Activated CD8-positive, alpha-beta memory T cell treated with anti-CD3 and anti-CD28 coated beads for 4 hours (primary cell): ENCODE measurements around the gene RIMS1.

ENCODE experiments used
- DNase-seq, 2 donors: peaks; one replicate each; pipeline ENCODE4 v3.0.0-alpha.2; 2020; ENCODE audit warnings: low read depth in 2 of 2

Gene RIMS1

DNA sequence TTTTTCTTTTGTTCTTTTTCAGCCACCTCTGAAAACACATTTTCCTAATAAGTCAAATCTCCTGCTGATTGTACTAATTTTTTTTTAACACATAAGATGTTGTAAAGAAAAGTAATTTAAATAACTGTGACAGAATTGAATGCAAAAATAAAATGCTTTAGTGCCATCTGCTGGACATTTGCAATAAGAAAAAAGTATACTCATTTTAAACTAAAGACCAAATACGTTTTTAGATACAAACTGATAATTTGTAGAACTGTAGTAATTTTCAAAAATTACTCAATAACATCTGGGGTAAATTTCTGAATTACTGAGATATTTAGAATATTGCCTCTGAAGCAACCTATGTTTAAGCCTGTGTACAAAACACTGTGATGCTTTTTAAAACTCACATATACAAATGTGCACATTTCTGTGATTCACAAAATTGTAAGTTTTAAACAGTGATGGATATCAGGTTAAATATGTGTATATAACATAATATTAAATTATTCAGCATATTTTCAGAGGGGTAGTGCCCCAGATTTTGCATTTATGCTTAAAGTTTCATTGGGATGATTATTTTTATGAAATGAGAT, 198.7 kb downstream of the RIMS1 start:
- no peak for DNase-seq

DNA sequence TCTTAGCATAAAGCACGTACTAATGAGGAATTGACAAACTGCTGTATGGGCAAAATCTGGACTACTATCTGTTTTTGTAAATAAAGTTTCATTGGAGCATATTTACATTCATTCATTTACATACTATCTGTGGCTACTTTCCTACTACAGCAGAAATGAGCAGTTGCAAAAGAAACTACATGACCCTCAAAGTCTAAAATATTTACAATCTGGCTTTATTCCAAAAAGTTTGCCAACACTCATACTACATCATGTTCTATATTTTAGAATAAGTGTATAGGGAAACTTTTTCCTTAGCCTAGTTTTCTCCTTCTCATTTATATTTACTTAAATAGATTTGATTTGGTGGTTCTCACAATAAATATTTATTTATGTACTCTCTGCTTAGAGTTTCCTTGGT, 208.2 kb downstream of the RIMS1 start:
- no peak for DNase-seq

DNA sequence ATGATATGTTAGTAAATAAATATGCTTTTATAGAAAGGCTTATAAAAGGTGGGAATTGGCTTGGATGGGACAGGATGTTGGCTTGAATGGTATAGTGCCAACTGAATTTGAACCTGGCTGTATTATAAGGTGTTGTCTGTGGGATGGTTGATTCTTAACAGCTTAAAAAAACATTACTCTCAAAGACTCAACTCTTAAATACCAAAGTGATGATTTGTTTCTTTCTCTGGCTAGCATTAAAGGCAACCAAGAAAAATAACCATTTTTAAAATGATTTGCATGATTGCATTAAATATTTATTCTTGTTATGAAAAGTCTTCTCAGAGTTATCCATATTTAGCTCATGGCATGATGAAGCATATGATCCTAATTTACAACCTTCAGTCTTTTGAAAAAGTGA, 216.2 kb downstream of the RIMS1 start:
- DNase-seq: no peak

DNA sequence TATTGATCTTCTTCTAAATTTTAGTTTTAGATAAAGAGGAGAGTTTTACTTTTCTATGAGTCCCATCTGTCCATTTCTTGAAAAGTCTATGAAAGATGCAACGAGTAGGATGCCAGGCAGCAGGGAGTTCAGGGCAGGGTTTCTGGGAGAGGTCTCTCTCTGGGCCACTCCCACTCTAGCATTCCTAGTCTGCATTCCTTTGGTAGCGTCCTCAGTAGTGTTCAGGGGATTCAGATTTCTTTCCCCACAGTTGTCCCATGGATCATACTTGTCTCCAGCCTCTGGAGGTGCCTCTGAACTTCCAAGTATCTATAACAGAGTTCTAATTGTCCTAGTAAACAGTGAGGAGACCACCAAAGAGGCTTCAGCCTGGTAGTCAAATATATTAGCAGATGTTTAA, 225.3 kb downstream of the RIMS1 start:
- no peak for DNase-seq

DNA sequence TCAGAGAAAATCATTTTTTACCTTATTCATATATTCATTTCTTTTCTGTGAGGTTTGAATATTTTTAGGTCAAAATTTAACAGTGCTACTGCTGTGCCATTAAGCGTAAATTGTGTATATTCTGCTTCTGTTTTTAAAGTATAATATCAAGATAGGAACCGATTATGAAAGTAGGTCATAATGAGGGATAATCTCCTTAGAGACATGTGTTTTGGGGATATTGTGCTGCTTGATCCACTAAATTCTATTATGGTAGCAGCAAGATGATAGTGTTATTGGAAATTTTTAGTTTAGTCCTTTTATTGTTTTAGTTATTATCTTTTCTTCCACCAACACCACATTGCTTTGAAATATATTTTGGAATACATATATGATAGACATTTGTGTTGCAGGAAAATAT, 244.0 kb downstream of the RIMS1 start:
- DNase-seq: no peak

DNA sequence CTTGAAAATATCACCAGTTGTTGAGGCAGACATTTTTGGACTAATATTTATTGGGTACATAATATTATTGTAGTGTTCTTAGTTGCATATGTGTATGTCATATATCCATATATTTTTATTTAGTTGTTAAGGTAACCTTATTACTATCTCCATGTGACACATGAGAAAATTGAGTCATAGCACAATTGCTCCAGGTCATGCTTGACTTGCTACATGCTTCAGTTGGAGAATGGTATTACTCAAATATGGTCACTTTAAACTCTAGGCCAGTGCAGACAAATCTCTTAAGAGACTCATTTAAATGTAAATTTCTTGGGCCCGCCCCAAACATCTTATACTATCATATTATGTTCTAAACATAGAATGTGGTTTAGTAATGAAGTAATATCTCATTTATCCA, 246.1 kb downstream of the RIMS1 start:
- no peak for DNase-seq

DNA sequence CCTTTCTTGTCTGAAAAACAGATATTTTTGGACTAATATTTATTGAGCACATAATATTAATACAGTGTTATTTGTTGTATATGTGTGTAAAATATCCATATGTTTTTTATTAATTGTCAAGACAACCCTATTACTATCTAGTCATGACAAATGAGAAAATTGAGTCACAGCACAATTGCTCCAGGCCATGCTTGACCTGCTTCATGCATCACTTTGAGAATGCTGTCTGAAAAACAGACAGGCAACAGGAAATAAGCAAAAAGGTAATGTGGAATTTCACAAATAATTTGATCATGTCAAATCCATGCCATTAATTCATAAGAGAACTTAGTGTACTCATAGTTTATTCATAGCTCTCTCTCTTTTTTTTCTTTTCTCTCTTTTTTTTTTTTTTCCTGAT, 246.5 kb downstream of the RIMS1 start:
- DNase-seq: no peak

DNA sequence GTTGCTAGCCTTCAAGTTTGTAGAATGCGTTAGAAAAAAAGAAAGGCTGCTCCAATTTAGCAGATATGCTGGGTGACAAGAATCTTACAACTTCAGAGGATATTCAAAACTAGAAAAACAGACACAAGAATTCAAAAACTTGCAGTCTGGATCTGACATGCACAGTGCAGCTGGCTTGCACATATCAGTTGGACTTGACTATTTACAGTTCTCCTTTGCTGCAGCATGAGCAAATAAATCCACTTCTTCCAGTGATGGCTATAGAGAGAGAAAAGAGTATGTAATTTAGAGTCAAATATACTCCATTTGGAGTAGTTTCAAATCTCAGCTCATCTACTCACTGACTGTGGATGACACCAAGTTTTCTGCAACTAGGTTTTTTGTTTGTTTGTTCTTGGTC, 247.0 kb downstream of the RIMS1 start:
- DNase-seq: no peak

DNA sequence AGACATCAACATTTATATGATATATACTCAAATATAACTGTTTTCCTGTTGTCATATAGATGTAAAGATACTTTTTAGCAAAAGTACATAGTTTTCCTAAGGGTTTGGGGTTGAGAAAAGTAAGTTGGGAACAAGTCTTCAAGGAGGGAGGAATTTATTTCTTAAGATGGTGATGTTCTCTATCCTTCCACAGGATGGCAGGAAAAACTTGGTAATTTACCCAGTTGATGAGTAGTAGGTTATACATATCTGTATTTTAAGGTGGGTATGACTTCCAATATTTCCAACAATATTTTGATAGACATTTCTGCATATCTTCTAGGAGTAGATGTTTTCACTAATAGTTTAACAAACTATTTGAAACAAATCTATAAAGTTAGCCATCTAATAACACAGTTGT, 254.4 kb downstream of the RIMS1 start:
- no peak for DNase-seq

DNA sequence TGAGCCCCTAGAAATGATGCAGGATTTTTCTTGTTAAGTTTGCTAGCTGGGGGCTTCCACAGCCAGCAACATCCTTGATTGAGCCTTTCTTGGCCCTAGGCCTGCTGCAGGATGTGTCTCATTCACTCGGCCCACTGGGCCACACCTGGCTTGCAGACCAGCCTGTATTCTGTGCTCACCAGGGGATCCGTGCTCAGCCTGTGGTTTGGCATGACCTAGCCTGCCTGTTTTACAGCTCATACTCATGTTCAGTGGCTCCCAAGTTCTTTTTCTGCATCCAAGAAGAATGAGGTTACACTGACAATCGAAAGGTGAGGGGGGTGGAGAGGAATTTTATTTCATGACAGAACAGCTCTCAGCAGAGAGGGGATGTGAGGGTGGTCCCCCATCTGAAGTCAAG, 263.4 kb downstream of the RIMS1 start:
- DNase-seq: no peak

DNA sequence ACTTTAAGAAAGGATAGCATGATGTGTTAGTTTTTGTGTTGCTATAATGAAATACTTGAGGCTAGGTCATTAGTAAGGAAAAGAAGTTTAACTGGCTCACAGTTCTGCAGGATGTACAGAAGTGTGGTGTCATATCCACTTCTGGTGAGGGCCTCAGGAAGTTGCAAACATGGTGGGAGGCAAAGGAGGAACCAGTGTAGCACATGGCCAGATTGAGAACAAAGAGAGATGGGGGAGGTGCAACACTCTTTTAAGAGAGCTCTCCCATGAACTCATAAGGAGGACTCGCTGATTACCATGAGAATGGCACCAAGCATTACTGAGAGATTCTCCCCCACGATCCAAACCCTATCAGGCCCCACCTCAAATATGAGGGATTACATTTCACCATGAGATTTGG, 265.4 kb downstream of the RIMS1 start:
- no peak for DNase-seq

DNA sequence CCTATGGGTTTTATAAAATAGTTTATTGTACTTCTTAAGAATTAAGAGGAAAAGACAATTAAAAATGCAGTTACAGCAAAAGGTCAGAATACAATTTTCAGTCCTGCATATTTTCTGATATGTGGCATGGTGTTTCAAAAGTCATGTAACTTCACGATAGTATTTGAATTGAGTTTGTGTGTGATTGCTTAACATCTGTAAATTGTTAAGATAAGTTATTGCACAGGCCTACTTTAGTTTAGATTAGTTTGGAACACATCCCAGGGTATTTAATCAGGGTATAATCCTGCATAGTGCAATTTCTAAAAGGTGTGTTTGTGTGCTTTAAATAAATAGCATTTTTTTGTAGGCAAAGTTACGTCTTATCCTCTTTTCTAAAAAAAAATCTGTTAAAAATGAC, 289.6 kb downstream of the RIMS1 start:
- DNase-seq: no peak

DNA sequence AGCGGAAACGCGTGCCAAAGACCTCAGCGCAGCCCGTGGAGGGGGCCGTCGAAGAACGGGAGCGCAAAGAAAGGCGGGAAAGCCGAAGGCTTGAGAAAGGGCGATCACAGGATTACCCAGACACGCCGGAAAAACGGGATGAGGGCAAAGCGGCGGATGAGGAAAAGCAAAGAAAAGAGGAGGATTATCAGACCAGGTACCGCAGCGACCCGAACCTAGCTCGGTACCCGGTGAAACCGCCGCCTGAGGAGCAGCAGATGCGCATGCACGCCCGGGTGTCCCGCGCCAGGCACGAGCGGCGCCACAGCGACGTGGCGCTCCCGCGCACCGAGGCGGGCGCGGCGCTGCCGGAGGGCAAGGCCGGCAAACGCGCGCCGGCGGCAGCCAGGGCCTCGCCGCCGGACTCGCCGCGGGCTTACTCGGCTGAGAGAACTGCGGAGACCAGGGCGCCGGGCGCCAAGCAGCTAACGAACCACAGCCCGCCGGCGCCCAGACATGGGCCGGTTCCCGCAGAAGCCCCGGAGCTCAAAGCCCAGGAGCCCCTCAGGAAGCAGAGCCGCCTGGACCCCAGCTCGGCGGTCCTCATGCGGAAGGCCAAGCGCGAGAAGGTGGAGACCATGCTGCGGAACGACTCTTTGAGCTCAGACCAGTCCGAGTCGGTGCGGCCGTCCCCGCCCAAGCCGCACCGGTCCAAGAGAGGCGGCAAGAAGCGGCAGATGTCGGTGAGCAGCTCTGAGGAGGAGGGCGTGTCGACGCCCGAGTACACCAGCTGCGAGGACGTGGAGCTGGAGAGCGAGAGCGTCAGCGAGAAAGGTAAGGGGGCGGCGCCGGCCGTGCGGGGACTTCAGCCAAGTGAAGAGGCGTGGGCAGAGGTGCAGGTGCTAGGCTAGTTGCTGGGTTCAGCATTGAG, 296.2 kb downstream of the RIMS1 start:
- no peak for DNase-seq

DNA sequence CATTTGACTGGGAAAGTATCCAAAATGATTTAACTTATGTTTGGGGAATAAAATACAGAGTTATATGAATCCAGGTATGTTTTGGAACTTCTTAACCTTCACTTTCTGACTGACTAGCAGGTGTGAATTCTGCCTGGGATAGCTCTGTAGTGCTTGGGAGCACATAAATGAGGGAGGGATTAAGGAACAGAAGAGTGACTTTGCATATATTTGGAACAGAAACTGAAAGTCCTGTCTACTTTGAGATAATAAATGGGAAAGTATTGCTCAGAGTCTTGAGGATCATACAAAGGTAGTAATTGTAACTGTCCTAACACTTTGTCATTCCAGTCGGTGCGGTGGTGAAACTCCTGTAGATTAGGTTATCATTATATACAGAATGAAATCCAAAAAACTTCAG, 317.6 kb downstream of the RIMS1 start:
- no peak for DNase-seq

DNA sequence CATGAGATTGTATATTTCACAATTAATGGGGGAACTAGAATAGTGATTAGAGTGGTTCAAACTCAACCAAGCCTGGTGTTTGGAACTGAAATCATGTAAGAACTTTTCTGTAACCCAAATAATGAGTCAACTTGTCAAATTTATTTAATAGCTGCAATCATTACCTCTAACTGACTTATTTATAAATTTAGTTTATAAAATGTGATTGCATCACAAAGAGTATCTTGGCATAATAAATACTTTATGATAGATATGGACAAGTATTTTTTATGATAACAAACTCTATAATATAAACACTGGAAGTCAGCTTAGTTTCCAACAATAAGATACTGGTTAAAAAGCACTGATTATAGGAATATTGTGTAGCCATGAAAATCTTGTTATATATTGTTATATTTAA, 319.1 kb downstream of the RIMS1 start:
- no peak for DNase-seq

DNA sequence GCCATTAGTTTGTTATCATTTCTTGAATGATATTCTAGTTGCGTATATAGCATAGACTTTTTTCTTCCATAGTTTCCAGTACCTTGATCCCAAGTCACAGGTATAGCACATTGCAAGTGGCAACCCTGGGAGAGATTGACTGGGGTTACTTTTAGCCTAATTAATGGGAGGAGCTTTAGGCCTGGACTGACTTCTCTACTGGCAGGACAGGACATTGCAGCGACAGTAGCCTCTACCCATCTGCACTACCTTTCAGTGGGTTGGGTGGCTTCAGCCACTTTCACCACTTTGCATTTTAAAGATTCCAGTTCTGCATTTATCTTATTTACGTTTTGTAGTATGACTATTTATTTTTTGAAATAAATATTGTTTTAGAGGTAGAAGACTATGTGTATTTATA, 320.3 kb downstream of the RIMS1 start:
- no peak for DNase-seq

DNA sequence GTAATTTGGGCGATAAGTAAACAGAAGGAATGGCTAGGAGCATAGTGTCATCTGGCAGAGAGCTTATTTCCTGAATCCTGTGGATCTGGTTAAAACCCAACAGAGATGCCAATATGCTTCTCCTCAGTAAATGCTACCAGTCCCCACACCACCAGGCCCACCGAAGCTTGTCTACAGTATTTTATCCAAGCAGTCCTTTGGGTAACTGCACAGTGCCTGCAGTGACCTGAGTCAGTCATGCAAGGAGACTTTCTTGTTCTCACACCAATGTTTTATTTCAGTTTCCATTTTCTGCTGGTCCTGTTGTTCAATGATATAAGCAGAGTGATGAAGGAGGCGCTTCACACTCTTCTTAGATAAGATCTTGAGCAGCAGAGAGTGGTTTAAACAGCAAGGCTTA, 326.3 kb downstream of the RIMS1 start:
- DNase-seq: no peak

DNA sequence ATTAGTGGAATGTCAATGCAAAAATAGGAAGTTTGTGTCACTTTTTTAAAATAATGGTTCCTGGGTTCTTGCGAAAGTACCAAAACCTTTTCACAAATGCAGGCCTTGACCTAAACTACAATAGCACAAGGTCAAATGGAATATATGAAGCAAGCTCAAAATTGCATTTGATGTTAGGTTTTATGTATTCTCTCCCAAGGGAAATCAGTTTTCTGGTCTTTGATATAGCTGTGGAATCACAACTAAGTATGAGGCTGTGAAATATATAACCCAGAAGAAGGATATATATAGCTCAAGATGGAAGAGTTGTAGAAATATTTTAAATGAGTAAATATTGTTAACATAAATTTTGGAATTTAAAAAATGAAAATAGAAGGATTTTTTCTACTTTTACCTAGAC, 327.3 kb downstream of the RIMS1 start:
- DNase-seq: no peak

DNA sequence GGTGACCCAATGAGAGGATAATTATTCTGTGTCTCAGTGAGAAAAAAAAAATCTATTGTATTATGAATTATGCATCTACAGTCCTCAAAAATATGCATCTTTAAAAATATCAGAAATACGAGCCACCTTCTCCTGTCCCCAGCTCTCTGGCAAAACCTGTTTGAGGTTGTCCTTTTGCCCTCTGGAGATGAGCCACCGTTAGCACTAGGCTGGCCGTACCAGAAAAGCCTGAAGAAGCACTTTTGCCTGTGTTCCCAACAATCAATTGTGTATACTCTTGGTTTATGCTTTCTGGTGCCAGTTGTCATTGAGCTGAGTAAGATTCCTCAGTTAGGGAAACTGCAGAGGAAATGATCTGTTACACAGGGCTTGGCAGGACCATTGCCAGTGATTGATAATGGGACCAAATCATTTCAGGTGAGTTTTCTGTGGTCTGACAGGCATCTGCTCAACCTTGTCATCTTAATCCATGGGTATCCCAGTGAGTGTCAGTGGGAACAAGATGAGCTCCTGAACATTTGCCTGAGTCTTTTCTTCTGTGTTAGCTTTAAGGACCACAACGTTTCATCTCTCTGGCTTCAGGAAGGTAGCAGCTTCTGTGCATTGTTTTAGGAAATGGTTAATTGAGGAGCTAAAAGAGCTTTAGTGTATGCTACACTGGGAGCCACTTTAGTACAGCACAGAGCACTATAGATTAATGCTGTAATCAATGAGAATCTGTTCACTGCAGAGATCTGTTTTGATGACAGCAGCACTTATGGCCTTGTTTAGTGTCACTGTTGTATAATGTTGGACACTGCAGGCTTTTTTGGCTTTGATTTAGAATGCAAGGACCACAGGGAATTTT, 330.1 kb downstream of the RIMS1 start:
- no peak for DNase-seq

DNA sequence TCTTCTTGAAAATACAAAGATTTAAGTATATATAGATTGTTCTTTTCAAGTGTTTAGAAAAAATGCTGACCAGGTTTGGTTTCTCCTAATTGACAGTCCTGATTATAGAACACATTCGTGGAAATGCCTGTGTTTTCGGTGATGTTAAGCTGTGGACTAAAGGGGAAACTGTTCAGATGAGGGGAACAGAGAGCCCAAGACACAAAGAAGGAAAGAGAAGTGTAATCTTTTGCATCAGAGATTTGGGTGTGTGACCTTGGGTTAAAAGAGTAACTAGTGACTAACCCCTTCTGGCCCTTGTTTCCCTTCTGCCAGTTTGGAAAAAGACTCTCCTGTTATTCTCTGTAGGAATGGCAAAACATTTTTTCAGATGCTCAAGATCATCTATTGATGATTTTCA, 331.3 kb downstream of the RIMS1 start:
- DNase-seq: no peak

DNA sequence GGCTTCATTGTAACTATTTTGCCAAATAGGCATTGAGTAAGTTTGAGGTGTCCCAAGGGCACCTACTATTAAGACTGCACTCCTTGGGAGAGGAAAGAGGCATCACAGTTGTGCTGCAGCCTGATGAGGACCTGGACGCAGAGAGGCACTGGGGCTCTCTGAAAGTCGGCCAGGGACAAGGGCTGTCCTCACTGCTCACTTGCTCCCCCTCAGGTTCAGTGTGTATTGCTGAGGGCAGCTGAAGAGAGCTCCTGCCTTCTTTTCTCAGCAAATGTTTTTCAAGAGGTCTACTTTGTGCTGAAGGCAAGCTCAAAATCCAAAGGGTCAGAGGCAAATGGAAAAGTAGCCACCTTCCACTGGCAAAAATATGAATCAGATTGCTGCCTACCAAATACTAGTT, 331.8 kb downstream of the RIMS1 start:
- no peak for DNase-seq

DNA sequence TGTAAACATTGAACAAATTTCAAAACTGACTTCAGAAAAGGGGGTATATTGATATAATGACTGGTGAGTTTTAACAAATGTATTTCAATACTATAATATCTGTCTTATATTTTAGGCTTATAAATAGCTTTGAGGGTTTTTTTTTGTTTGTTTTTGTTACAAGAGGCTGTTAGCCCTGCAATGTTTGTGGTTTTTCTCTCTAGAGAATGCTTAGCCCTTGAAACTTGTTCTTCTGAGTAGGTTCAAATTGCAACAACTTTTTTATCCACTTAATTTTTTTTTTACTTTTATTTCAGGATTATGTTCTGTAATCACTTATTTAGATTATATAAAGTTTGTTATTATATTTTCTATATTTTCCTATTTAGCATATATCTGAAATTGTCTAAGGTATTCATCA, 333.2 kb downstream of the RIMS1 start:
- DNase-seq: no peak

DNA sequence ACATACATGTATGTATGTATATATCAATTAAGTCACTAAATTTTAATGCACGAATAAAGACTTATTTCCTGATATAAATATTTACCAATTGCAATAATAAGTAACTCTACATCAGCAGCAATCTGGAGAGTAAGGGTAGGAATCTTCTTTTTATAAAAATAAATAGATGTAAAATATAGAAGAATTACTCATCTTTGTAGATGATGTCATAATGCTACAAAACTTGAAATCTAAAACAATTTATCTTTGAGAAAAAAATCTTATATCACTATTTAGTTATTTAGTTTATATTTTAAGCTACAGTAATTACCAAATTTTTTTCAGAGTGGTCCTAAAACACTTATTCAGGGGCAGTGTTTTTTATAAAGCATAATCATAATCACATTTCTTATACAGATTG, 351.7 kb downstream of the RIMS1 start:
- no peak for DNase-seq
